GM18505 (cell line): ENCODE measurements around the gene ACKR2.

Experiments used
- ATAC-seq: cut with Tn5 transposase; IDR thresholded peaks from one replicate; pipeline ENCODE4 v1.9.1; 2021; ENCODE audit not compliant: unreplicated experiment
- POLR2A ChIP-seq: IDR thresholded peaks from 4 replicates; pipeline ENCODE4 v1.6.1; 2011; ENCODE audit warnings: borderline replicate concordance; ENCODE audit not compliant: insufficient read depth, insufficient read length; ENCODE audit errors: extremely low read depth

The ACKR2 gene

GRCh38 chr3:42908675-42909074 lies 99.4 kb downstream of the ACKR2 start:
- ATAC-seq = no peak
- TF ChIP-seq POLR2A = no peak

- no peak for ATAC-seq
- TF ChIP-seq POLR2A = no peak
Measured at GRCh38 chr3:42911551-42911950, 102.3 kb downstream of the ACKR2 start.

- ATAC-seq = no peak
- no peak for TF ChIP-seq POLR2A
Measured at GRCh38 chr3:42914771-42915515, 105.7 kb downstream of the ACKR2 start.
